ENCODE measurements around the gene TELO2.

Gene TELO2

DNA sequence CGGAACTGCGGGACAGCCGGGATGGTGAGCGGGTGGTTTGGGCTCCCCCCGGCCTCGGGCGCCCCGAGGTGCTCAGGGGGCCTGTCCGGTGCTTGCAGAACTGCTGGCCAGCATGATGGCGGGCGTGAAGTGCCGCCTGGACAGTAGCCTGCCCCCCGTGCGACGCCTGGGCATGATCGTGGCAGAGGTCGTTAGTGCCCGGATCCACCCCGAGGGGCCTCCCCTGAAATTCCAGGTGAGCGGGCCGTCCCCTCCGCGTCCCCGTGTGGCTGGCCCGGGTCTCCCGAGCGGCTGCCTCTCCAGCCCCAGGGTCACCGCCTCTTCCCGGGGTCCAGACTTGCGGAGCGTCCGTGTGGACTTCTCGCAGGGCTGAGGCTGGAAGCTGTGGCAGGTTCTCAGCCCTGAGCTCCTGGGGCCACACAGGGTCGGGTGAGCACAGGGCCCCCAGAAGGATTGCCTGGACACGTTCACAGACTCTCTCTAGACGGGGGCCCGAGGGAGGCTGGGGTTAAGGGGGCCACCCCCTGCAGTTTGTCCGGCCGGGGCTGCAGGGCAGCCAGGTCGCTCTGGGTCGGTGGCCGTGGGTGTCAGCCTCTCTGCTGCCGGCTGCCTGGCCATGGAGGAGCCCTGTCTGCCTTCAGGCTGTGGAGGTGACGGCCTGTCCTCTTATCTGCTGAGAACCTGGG, 7.4 kb downstream of the TELO2 start:
- no peak for DNase-seq

DNA sequence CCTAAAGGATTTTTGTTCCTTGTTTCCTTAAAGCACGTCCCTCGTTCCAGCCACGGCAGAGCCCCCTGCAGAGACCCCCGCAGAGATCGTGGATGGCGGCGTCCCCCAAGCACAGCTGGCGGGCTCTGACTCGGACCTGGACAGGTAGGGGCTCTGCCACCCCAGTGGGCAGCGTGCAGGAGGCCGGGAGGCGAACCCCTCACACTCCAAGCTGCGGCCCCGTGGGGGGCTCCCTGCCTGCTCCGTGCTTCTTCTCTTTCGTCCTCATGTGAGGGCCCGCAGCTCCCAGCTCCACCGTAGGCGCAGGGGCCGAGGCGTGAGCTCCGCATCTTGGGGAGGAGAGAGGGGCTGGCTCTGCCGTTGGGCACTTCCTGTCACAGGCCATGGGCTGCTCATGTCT, 8.5 kb downstream of the TELO2 start:
- no peak for DNase-seq

- no peak for DNase-seq
Observed at GRCh38 chr16:1502092-1503004, 9.2 kb downstream of the TELO2 start.

DNA sequence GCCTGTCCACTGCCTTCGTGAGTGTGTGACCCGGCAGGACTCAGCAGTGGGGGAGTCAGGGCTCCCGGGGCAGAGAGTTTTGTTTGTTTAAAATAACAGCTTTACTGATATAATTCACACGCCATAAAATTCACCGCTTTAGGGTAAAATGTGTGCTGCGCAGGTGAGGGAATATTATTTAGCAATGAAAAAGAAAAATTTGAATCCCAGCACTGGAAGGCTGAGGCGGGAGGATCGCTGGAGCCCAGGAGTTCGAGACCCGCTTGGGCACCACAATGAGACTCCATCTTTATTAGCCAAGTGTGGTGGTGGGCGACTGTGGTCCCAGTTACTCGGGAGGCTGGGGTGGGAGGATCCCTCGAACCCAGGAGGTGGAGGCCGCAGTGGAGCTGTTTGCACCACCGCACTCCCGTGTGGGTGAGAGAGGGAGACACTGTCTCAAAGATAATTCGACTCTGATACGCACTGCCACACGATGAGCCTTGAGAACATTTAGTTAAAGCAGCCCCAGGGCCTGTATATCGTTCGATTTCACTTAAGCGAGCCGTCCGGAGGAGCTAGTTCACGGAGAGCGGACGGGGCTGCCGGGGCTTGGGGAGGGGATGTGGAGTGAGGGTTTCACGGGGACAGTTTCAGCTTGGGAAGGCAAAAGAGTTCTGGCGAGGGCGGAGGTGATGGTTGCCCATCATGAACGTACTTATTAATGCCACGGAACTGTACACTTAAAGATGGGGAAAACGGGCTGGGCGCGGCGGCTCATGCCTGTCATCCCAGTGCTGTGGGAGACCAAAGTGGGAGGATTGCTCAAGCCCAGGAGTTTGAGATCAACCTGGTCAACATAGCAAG, 10.2 kb downstream of the TELO2 start:
- no peak for DNase-seq

- no peak for DNase-seq
Observed at GRCh38 chr16:1505073-1505844, 12.1 kb downstream of the TELO2 start.

GRCh38 chr16:1505912-1506311, 12.8 kb downstream of the TELO2 start:
- no peak for DNase-seq

- DNase-seq = no peak
Observed at GRCh38 chr16:1506494-1507213, 13.5 kb downstream of the TELO2 start.

- no peak for DNase-seq
Observed at GRCh38 chr16:1508494-1509187, 15.5 kb downstream of the TELO2 start.

DNA sequence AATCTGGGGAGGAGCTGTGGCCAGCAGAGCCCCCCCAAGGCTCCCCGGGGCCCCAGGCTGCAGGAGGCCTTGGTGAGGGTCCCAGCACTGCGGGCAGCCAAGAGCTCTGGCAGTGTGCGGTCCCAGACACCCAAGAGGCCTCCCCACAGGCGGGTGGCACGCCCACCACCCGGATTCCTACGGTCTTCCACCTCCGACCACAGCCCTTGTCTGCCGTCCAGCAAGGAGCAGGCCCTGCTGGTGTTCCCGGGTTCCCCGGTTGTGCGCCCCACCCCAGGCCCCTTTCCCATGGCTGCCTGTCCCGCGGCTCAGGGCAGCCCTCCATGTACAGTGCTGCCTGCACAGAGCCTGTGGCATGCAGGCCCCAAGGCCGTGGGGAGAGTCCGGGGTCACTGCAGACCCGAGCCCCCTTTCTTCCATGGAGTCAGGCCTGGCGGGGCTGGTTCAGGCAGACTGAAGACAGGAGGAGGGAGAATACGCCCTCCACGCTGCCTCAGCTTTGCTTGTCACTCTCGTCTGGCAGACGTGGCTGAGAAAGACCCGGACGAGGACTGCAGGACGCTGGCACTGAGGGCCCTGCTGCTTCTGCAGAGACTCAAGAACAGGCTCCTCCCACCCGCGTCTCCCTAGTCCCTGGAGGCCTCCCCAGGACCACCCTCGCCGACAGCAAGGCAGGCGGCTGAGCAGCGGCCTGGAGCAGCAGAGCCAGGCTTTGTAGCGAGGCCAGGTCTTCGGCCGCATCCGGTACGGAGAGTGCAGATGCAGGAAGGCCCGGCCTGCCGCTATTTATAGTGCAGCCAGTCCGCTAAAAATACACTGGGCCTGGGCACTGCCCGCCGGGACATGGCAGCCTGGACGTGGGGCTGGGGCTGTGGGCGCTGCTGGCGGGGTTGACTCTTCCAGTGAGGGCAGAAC, 16.4 kb downstream of the TELO2 start:
- DNase-seq = no peak

GRCh38 chr16:1510272-1510671, 17.1 kb downstream of the TELO2 start:
- DNase-seq = no peak

GRCh38 chr16:1510941-1511351, 17.8 kb downstream of the TELO2 start:
- no peak for DNase-seq

DNA sequence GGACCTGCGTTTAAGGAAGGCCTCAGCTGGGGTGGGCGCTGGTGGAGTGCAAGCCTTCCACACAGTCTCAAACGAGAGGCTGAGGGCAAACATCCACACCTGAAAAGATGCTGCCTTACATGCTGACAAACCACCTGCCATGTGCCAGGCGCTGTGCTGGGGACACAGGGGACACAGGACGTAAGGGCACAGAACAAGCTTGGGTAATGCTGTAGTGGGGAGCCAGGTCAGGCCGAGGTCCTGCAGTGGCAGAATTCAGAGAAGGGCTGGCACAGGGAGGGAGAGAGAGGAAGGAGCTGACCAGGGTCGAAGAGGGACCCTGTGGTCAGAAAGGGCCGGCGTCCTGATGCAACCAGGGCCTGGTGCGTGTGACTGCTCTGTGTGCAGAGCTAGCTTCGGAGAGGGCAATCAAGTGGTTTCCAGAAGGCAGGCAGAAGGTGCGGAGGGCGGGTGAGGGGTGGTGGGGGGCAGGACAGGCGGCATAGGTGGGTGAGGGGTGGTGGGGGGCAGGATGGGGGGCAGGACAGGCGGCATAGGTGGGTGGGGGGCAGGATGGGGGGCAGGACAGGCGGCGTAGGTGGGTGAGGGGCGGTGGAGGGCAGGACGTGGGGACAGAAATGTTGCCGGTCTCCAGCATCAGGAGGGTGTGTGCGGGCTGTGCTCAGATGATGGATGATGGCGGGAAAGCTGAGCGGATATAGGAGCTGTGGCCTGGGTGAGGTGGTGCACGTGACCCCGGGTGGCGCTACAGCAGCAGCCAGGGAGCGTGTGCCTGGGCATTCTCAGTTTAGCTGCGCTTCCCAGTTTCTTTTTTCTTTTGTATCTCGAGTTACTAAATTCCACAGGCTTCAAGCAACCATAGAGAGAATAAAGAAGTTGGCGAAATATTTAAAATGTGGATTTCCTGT, 18.8 kb downstream of the TELO2 start:
- DNase-seq = no peak

GRCh38 chr16:1512774-1513173, 19.6 kb downstream of the TELO2 start:
- DNase-seq = no peak

GRCh38 chr16:1514507-1514906, 21.3 kb downstream of the TELO2 start:
- DNase-seq = no peak

GRCh38 chr16:1518626-1519135, 25.5 kb downstream of the TELO2 start:
- no peak for DNase-seq

GRCh38 chr16:1519831-1520230, 26.7 kb downstream of the TELO2 start:
- no peak for DNase-seq

DNA sequence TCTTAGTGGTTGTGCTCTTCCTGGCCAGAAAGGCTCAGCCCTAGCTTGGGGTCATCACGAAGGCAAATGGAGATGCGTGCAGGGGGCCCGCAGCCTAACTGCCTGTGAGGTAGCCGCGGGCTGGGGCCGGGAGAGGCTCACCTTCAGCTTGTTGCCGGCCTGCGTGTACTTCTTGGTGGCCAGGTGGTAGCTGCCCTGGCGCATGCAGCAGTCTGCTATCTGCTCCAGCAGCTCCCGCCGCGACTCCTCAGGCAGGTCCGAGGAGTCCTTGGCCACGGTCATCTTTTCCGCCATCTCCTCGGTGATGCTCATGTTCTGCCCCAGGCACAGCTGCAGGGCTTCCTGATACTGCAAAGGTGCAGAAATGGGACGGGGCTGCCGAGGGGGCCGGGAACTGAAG, 27.3 kb downstream of the TELO2 start:
- DNase-seq = no peak

DNA sequence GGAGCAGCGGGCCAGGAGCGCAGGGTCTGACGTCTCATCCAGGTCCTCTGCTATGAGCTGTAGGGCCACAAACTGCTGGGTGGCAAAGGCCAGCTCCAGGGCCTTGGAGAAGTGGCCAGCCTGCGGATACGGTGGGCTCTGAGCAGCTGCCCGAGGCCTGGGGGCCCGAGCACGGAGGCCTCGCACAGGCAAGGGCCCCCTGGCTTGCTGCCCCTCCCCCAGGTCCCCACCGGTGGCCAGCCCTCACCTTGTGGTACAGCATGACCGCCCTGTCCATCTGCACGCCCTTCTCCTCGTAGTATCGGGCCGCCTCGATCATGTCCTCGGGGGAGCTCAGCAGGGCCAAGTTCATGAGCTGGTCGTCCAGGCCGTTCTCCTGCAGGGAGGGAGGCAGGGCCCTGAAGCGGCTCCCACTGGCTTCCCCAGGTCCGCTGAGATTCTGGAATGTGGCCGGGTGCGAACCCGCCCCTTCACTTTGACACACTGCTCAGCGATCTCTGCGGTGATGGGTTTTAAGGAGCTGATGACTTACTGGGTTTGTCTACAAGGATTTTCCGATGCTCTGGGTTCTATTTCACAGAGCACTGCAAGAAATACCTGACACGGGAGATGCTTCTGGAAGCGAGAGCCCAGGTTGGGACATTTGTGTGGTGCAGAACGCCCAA, 30.6 kb downstream of the TELO2 start:
- no peak for DNase-seq

Measured in stimulated activated naive CD4-positive, alpha-beta T cell (primary cell).